ENCODE data around the gene DHRSX.
"Not testable (repeated sequence)": the region's sequence is repeated elsewhere in the genome, so short reads cannot be mapped to it uniquely, and the experiment has no call there.

DHRSX gene

DNA sequence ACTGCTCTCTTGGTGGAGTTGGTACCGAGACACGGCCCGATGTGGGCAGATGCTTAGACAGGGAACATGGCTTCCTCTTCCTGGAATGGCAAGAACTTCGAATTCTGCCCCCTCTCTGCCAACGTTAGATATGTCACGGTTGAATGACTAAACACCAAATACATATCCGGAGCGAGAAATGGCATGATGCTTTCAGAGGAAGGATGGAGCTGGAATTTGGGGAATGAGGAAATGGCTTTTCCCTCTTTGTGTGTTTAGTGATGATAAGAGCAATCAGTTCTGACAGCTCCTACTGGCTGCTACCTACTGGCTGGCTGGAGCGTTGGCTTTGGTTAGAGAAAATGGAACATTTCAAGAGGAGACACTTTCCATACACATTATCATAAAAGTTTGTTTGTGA is 140.0 kb downstream of the DHRSX start:
- no peak for DNase-seq (ENCODE audit: low read depth)
- in situ Hi-C loops (cut with HindIII; ENCODE audit: low sequenced_read_pairs), result no loop called here
- no peak overlapping the region for H3K4me3 ChIP-seq (ENCODE audit: low read depth, low read length)
- TF ChIP-seq, protein P1, sequence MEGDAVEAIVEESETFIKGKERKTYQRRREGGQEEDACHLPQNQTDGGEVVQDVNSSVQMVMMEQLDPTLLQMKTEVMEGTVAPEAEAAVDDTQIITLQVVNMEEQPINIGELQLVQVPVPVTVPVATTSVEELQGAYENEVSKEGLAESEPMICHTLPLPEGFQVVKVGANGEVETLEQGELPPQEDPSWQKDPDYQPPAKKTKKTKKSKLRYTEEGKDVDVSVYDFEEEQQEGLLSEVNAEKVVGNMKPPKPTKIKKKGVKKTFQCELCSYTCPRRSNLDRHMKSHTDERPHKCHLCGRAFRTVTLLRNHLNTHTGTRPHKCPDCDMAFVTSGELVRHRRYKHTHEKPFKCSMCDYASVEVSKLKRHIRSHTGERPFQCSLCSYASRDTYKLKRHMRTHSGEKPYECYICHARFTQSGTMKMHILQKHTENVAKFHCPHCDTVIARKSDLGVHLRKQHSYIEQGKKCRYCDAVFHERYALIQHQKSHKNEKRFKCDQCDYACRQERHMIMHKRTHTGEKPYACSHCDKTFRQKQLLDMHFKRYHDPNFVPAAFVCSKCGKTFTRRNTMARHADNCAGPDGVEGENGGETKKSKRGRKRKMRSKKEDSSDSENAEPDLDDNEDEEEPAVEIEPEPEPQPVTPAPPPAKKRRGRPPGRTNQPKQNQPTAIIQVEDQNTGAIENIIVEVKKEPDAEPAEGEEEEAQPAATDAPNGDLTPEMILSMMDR (IDR thresholded peaks at IDR 0.05; ENCODE audit: low read depth, low read length, missing control alignments), result no peak

DNA sequence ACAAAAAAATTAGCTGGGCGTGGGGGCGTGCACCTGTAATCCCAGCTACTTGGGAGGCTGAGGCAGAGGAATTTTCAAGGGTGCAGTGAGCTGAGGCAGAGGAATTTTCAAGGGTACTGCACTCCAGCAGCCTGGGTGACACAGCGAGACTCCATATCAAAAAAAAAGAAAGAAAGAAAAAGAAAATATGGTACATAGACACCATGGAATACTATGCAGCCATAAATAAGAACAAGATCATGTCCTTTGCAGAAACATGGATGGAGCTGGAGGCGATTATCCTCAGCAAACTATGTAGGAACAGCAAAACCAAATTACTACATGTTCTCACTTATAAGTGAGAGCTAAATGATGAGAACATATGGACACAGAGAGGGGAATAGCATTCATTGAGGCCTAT is 141.3 kb downstream of the DHRSX start:
- H3K4me3 ChIP-seq (ENCODE audit: low read depth, low read length); DNase-seq (ENCODE audit: low read depth); in situ Hi-C loops (cut with HindIII; ENCODE audit: low sequenced_read_pairs): not testable (repeated sequence)

DNA sequence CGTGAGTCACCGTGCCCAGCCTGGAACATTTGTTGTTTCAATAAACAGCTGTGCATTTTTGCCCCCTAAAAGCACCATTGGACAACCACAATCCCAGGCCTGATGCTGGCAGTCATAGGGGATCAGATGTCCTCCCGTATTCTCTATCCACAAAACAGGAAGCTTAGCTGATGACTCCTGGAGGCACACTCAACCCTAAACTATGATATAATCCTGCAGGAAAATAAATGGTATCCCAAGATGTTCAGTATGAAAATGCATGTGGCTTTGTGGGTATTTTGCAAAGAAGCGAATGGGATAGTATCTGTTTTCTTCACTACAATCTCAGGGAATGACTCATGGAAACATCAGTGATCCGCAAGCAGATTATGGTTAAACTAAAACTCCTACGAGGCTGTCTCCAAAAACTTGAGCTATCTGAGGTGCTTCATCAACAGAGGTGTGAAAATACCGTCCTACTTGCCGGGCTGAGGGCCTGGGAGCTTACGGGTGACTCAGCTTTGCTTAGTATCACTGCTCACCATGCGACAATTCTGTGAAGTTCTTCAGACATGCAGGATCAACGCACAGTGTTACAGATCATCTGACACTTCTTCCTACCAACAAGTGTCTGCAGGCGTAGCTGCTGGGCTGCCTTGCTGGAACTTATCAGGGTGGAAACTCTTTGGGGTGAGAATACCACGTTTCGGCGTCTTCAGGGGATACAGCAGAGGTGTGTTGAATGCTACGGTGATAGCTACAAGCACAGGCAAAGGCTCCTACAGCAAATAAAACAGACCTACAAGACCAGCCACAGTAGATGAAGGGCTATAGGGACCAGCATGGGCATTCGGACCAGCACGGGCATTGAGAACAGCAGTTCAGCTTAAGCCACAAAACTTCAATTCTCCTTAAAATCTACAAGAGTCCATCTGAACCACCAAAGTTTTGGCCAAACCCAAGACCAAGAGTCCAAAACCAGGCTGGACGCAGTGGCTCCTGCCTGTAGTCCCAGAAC is 148.5 kb downstream of the DHRSX start:
- peak; percentile 90 for DNase-seq (ENCODE audit: low read depth)
- in situ Hi-C loops (cut with HindIII; ENCODE audit: low sequenced_read_pairs), result no loop called here
- TF ChIP-seq, protein P1 (IDR thresholded peaks at IDR 0.05; ENCODE audit: low read depth, low read length, missing control alignments), result no peak
- no peak overlapping the region for H3K4me3 ChIP-seq (ENCODE audit: low read depth, low read length)

DNA sequence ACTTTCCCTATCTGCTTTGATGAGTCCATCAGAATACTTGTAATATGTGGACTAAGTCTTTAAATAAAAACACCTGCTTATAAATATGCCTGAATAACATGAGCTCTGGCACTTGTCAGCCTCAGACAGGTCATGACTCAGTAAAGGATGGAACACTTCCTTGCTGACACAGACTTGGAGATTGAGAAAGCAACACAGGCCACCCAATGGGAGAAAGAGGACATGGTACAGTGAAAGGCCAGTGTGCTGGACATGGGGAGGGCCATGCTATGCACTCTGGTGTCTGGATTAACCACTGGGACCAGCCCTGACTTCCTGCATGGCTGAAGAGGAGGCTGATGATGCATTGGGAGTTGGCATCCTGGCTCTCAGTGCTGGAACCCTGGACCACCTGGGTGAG is 149.5 kb downstream of the DHRSX start:
- in situ Hi-C loops (cut with HindIII; ENCODE audit: low sequenced_read_pairs), result no loop called here
- TF ChIP-seq, protein P1 (IDR thresholded peaks at IDR 0.05; ENCODE audit: low read depth, low read length, missing control alignments), result no peak
- no peak for DNase-seq (ENCODE audit: low read depth)
- H3K4me3 ChIP-seq (ENCODE audit: low read depth, low read length), result no peak overlapping the region

DNA sequence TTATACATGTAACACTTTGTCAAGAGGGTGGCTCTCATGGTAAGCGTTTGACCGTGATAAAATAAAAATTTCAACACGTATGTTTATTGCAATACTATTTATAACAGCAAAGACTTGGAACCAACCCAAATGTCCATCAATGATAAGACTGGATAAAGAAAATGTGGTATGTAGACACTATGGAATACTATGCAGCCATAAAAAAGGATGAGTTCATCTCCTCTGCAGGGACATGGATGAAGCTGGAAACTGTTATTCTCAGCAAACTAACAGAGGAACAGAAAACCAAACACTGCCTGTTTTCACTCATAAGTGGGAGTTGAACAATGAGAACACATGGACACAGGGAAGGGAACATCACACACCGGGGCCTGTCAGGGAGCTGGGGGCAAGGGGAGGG is 150.1 kb downstream of the DHRSX start:
- in situ Hi-C loops (cut with HindIII; ENCODE audit: low sequenced_read_pairs); H3K4me3 ChIP-seq (ENCODE audit: low read depth, low read length); DNase-seq (ENCODE audit: low read depth): not testable (repeated sequence)

DNA sequence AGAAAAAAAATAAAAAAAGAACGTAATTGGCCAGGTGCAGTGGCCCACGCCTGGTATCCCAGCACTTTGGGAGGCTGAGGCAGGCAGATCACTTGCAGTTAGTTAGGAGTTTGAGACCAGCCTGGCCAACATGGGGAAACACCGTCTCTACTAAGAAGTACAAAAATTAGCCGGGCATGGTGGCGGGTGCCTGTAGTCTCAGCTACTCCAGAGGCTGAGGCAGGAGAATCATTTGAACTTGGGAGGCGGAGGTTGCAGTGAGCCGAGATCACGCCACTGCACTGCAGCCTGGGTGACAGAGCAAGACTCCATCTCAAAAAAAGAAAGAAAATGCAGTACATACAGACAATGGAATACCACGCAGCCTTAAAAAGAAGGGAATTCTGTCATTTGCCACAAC is 150.7 kb downstream of the DHRSX start:
- H3K4me3 ChIP-seq (ENCODE audit: low read depth, low read length); in situ Hi-C loops (cut with HindIII; ENCODE audit: low sequenced_read_pairs); DNase-seq (ENCODE audit: low read depth): not testable (repeated sequence)

DNA sequence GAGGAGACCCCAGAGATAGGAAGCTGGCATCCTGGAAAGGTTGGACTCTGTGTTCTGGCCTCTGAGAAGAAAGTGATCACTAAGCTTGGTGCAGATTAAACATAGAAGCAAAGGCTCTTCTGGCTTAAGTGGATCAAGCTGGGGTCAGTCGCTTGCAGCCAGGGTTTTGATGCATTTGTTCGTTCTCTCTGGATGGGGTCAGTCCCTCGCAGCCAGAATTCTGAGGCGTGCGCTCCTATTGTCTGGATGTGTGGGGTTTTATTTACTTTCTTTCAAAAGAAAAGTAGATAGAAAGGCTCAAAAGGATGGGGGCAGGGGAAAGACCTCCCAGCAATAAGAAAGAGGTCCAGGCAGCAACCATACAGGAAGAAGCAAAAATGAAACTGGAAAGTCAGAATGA is 152.6 kb downstream of the DHRSX start:
- no peak overlapping the region for H3K4me3 ChIP-seq (ENCODE audit: low read depth, low read length)
- in situ Hi-C loops (cut with HindIII; ENCODE audit: low sequenced_read_pairs), result no loop called here
- no peak for DNase-seq (ENCODE audit: low read depth)
- TF ChIP-seq, protein P1 (IDR thresholded peaks at IDR 0.05; ENCODE audit: low read depth, low read length, missing control alignments), result no peak

DNA sequence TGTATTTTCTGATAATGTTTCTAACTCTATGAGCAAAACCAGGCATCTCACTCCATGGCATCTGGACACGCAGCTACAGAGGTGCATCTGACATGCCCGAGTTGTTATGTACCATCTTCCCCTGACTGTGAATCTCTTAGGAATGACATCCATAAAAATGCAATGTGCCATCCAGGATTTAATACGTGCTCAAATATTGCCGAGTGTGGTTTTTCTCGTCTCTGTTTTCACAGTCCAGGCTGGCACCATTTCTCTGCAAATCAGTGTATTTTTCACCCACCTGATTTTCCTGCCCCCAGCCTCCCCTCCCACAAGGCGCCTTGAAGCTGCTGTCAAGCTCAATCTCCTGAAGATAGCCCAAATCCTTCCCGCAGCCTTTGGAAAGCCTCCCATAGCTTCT is 154.6 kb downstream of the DHRSX start:
- in situ Hi-C loops (cut with HindIII; ENCODE audit: low sequenced_read_pairs), result no loop called here
- TF ChIP-seq, protein P1 (IDR thresholded peaks at IDR 0.05; ENCODE audit: low read depth, low read length, missing control alignments), result no peak

More for the DNA sequence above, 154.6 kb downstream of the DHRSX start:
- no peak overlapping the region for H3K4me3 ChIP-seq (ENCODE audit: low read depth, low read length)
- DNase-seq (ENCODE audit: low read depth), result no peak
